GM12878 (cell line): ENCODE measurements around the gene PPP4R4.

Experiments used
- CHD2 ChIP-seq: IDR thresholded peaks from 2 replicates; pipeline ENCODE4 v1.6.1; 2011; ENCODE audit warnings: low read depth, low read length, improper control_type of control experiment, borderline replicate concordance
- CHD4 ChIP-seq: fragments of 200-600 bp; sonication (generic); IDR thresholded peaks from 2 replicates; pipeline ENCODE4 v1.6.1; 2016; ENCODE audit warnings: mild to moderate bottlenecking
- CTCF ChIP-seq, 3 experiments: IDR thresholded peaks in 2 of 3; conservative IDR thresholded peaks in 1 of 3; 2 replicates each; pipeline ENCODE4 v1.5.1; 2011; ENCODE audit warnings: low read depth in 3 of 3, low read length in 3 of 3, mild to moderate bottlenecking in 3 of 3, control low read depth in 2 of 3, moderate library complexity in 2 of 3, inconsistent platforms in 1 of 3, mixed read lengths in 1 of 3; ENCODE audit not compliant: control insufficient read depth in 2 of 3, insufficient read depth in 1 of 3; ENCODE audit errors: extremely low read depth in 1 of 3
- EZH2 ChIP-seq: IDR thresholded peaks from 2 replicates; pipeline ENCODE4 v1.6.1; 2012; ENCODE audit warnings: low read depth, mild to moderate bottlenecking, control low read depth, inconsistent platforms, low read length, borderline replicate concordance; ENCODE audit not compliant: control insufficient read depth
- NR2C1 ChIP-seq: fragments of 450-650 bp; IDR thresholded peaks from 2 replicates; pipeline ENCODE4 v1.6.1; 2017; ENCODE audit warnings: antibody characterized with exemption, mild to moderate bottlenecking, moderate library complexity
- TF ChIP-seq, protein P1 (sequence below): IDR thresholded peaks from 2 replicates; pipeline ENCODE4 v1.6.1; 2012; ENCODE audit warnings: low read depth, low read length, improper control_type of control experiment

- TF ChIP-seq CHD4 (no peak), CTCF (IDR thresholded peaks at IDR 0.05 in 2 of 3, conservative IDR thresholded peaks at IDR 0.05 in 1 of 3; ENCODE audit: control insufficient read depth in 2 of 3, extremely low read depth in 1 of 3, insufficient read depth in 1 of 3, low read depth in 3 of 3, low read length in 3 of 3) (no peak), EZH2 (no peak), CHD2 (no peak), NR2C1 (no peak)
- TF ChIP-seq, protein P1, sequence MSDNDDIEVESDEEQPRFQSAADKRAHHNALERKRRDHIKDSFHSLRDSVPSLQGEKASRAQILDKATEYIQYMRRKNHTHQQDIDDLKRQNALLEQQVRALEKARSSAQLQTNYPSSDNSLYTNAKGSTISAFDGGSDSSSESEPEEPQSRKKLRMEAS, result no peak
Measured at GRCh38 chr14:94152676-94153075, 21.4 kb upstream of the PPP4R4 start.
